Breast epithelium (tissue), 3 donors: Measurements from ENCODE around the gene BARX2.

Experiments used
- CTCF ChIP-seq, 3 donors: fragments of 450-650 bp; IDR thresholded peaks; one replicate each; pipeline ENCODE4 v1.5.1; 2016 to 2017; ENCODE audit warnings: antibody characterized with exemption in 3 of 3, mild to moderate bottlenecking in 3 of 3, moderate library complexity in 3 of 3
- POLR2A ChIP-seq: fragments of 450-650 bp; IDR thresholded peaks from one replicate; pipeline ENCODE4 v1.6.1; 2016; ENCODE audit warnings: antibody characterized with exemption, mild to moderate bottlenecking, moderate library complexity
- POLR2AphosphoS5 ChIP-seq, 3 donors: sonication (generic); formaldehyde crosslinking; IDR thresholded peaks; one replicate each; pipeline ENCODE4 v1.6.1; 2017; ENCODE audit warnings: antibody characterized with exemption in 3 of 3

GRCh38 chr11:129374081-129374992, 1.3 kb upstream of the BARX2 start:
- TF ChIP-seq CTCF (IDR thresholded peaks at IDR 0.05) (no peak), POLR2AphosphoS5 (IDR thresholded peaks at IDR 0.05) (no peak), POLR2A (no peak)
